PC-9 (cell line): ENCODE measurements around the gene GPAM.

Experiments
- CTCF ChIP-seq: fragments of 200-600 bp; sonication (generic); conservative IDR thresholded peaks from 2 replicates; pipeline ENCODE4 v1.6.1; 2017; ENCODE audit warnings: mixed run types, antibody characterized with exemption, mild to moderate bottlenecking, moderate library complexity
- EZH2 ChIP-seq: fragments of 200-600 bp; sonication (generic); IDR thresholded peaks from 2 replicates; pipeline ENCODE4 v1.8.0; 2017; ENCODE audit warnings: antibody characterized with exemption, low read depth

DNA sequence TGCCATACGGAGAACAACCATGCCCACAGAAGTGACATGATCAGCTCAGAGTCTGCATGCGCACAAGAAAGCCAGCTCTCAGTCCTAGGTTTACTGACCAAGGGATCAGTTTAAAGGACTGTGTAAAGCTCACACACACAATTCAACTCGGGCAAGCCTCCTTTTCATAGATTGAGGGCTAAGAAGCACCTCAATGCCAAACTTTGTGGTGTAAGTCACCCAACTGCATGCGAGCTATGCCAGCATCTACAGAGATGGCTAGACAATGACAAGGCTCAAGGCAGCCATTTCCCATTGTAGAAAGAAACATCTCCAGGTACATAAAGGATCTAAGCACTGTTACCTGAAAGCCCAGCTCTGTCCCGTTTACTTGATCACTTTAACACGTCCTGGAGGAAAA is 36.8 kb downstream of the GPAM start:
- TF ChIP-seq CTCF = no peak
- TF ChIP-seq EZH2 = no peak
